ENCODE measurements around the gene KIF22. TPM values are rescaled to one million over a fixed set of nuclear protein-coding genes. Genes with fewer than 3 reads are reported as not detected.
A peak's percentile ranks its signal among the peaks of the same experiment; 100 is the strongest.
"Not testable (repeated sequence)": the region's sequence is repeated elsewhere in the genome, so short reads cannot be mapped to it uniquely, and the experiment has no call there.

Gene KIF22
- total RNA-seq, 1 donor from 2014 or later: 20.0 TPM

GRCh38 chr16:29825145-29826044 is 34.8 kb downstream of the KIF22 start:
- no peaks in the 10 kb centered on the region for H3K27me3 Mint-ChIP-seq (ENCODE audit: unreplicated experiment)

GRCh38 chr16:29826342-29826695 is 35.8 kb downstream of the KIF22 start:
- no peak overlapping the region for H3K4me3 Mint-ChIP-seq (ENCODE audit: unreplicated experiment)
- no peaks in the 10 kb centered on the region for H3K27me3 Mint-ChIP-seq (ENCODE audit: unreplicated experiment)
- H3K36me3 Mint-ChIP-seq (ENCODE audit: unreplicated experiment): peaks cover 6% of the 10 kb centered on the region
- peaks cover 42% of the 10 kb centered on the region for H3K4me1 Mint-ChIP-seq (ENCODE audit: unreplicated experiment)
- DNase-seq (ENCODE audit: extremely low spot score, unreplicated experiment): no peak
- H3K27ac Mint-ChIP-seq (ENCODE audit: unreplicated experiment): peak overlapping the region; percentile 89
- no peak for TF ChIP-seq CTCF (IDR thresholded peaks at IDR 0.05)
- H3K9me3 Mint-ChIP-seq (ENCODE audit: unreplicated experiment): no peaks in the 10 kb centered on the region

More at GRCh38 chr16:29825145-29826044, 34.8 kb downstream of the KIF22 start:
- peaks cover 48% of the 10 kb centered on the region for H3K4me1 Mint-ChIP-seq (ENCODE audit: unreplicated experiment)
- no peak for DNase-seq (ENCODE audit: extremely low spot score, unreplicated experiment)
- H3K9me3 Mint-ChIP-seq (ENCODE audit: unreplicated experiment): no peaks in the 10 kb centered on the region
- peak overlapping the region; percentile 89 for H3K27ac Mint-ChIP-seq (ENCODE audit: unreplicated experiment)
- no peaks in the 10 kb centered on the region for H3K36me3 Mint-ChIP-seq (ENCODE audit: unreplicated experiment)
- no peak for TF ChIP-seq CTCF (IDR thresholded peaks at IDR 0.05)
- H3K4me3 Mint-ChIP-seq (ENCODE audit: unreplicated experiment): peak overlapping the region; percentile 39

- Mint-ChIP-seq H3K9me3 (ENCODE audit: unreplicated experiment) (no peaks in the 10 kb centered on the region), H3K4me1 (ENCODE audit: unreplicated experiment) (peaks cover 3% of the 10 kb centered on the region), H3K27ac (ENCODE audit: unreplicated experiment) (no peak overlapping the region), H3K4me3 (ENCODE audit: unreplicated experiment) (no peak overlapping the region), H3K36me3 (ENCODE audit: unreplicated experiment) (peaks cover 25% of the 10 kb centered on the region), H3K27me3 (ENCODE audit: unreplicated experiment) (no peaks in the 10 kb centered on the region)
- DNase-seq (ENCODE audit: extremely low spot score, unreplicated experiment): no peak
- TF ChIP-seq CTCF (IDR thresholded peaks at IDR 0.05): no peak
These were observed 40.2 kb downstream of the KIF22 start for GRCh38 chr16:29830774-29831173.

GRCh38 chr16:29831490-29831889 is 40.9 kb downstream of the KIF22 start:
- TF ChIP-seq CTCF (IDR thresholded peaks at IDR 0.05): no peak
- Mint-ChIP-seq H3K27me3 (ENCODE audit: unreplicated experiment) (no peaks in the 10 kb centered on the region), H3K27ac (ENCODE audit: unreplicated experiment) (no peak overlapping the region), H3K36me3 (ENCODE audit: unreplicated experiment) (peaks cover 27% of the 10 kb centered on the region), H3K4me1 (ENCODE audit: unreplicated experiment) (peaks cover 2% of the 10 kb centered on the region), H3K9me3 (ENCODE audit: unreplicated experiment) (no peaks in the 10 kb centered on the region), H3K4me3 (ENCODE audit: unreplicated experiment) (no peak overlapping the region)
- no peak for DNase-seq (ENCODE audit: extremely low spot score, unreplicated experiment)

- not testable (repeated sequence) for H3K4me1 Mint-ChIP-seq (ENCODE audit: unreplicated experiment); H3K4me3 Mint-ChIP-seq (ENCODE audit: unreplicated experiment); H3K9me3 Mint-ChIP-seq (ENCODE audit: unreplicated experiment); H3K27ac Mint-ChIP-seq (ENCODE audit: unreplicated experiment); DNase-seq (ENCODE audit: extremely low spot score, unreplicated experiment); H3K27me3 Mint-ChIP-seq (ENCODE audit: unreplicated experiment)
- H3K36me3 Mint-ChIP-seq (ENCODE audit: unreplicated experiment): peaks cover 38% of the 10 kb centered on the region
These were observed 42.7 kb downstream of the KIF22 start for GRCh38 chr16:29833219-29833618.
